Effector CD8-positive, alpha-beta T cell (primary cell): Measurements from ENCODE around the gene TMEM143.

Source experiments
- DNase-seq: peaks from one replicate; lab custom pipeline; 2025; lab: John Stamatoyannopoulos, UW

Gene TMEM143

GRCh38 chr19:48359123-48359522, 4.6 kb downstream of the TMEM143 start:
- no peak for DNase-seq

- no peak for DNase-seq
Measured at GRCh38 chr19:48355365-48355954, 8.3 kb downstream of the TMEM143 start.

GRCh38 chr19:48354332-48354992, 9.3 kb downstream of the TMEM143 start:
- no peak for DNase-seq

GRCh38 chr19:48353677-48354076, 10.1 kb downstream of the TMEM143 start:
- no peak for DNase-seq

GRCh38 chr19:48351341-48351752, 12.4 kb downstream of the TMEM143 start:
- peak; percentile 66 for DNase-seq

- DNase-seq = no peak
Measured at GRCh38 chr19:48350856-48351255, 12.9 kb downstream of the TMEM143 start.

GRCh38 chr19:48348737-48349136, 15.0 kb downstream of the TMEM143 start:
- DNase-seq = no peak

GRCh38 chr19:48348045-48348444, 15.7 kb downstream of the TMEM143 start:
- DNase-seq = no peak

- DNase-seq = no peak
Measured at GRCh38 chr19:48346191-48346590, 17.5 kb downstream of the TMEM143 start.

GRCh38 chr19:48344892-48345291, 18.8 kb downstream of the TMEM143 start:
- DNase-seq = no peak

GRCh38 chr19:48342841-48343540, 20.7 kb downstream of the TMEM143 start:
- no peak for DNase-seq

- DNase-seq = no peak
Measured at GRCh38 chr19:48342414-48342738, 21.4 kb downstream of the TMEM143 start.

GRCh38 chr19:48341515-48342413, 22.0 kb downstream of the TMEM143 start:
- DNase-seq = no peak

GRCh38 chr19:48340995-48341394, 22.7 kb downstream of the TMEM143 start:
- DNase-seq = no peak

- no peak for DNase-seq
Measured at GRCh38 chr19:48338802-48339503, 24.8 kb downstream of the TMEM143 start.

- no peak for DNase-seq
Measured at GRCh38 chr19:48338253-48338755, 25.4 kb downstream of the TMEM143 start.

- DNase-seq = peak; percentile 85
Measured at GRCh38 chr19:48333467-48334384, 30.0 kb downstream of the TMEM143 start.

GRCh38 chr19:48332662-48333466, 30.9 kb downstream of the TMEM143 start:
- DNase-seq = peak; percentile 91

- DNase-seq = no peak
Measured at GRCh38 chr19:48332351-48332661, 31.4 kb downstream of the TMEM143 start.
